HUES6 (cell line): ENCODE measurements around the gene OLFM3.

Experiments
- H3K27ac ChIP-seq: 2 replicates; pipeline ENCODE4 v1.7.0; 2013; ENCODE audit warnings: low read depth, mild to moderate bottlenecking, low read length, inconsistent platforms
- H3K27me3 ChIP-seq: 2 replicates; pipeline ENCODE4 v1.6.1; 2013; ENCODE audit warnings: low read length; ENCODE audit not compliant: control insufficient read depth, insufficient read depth
- H3K36me3 ChIP-seq: 2 replicates; pipeline ENCODE4 v1.6.1; 2013; ENCODE audit warnings: low read length; ENCODE audit not compliant: control insufficient read depth, insufficient read depth
- H3K4me1 ChIP-seq: 2 replicates; pipeline ENCODE4 v1.6.1; 2013; ENCODE audit warnings: low read length; ENCODE audit not compliant: control insufficient read depth, insufficient read depth
- H3K4me3 ChIP-seq: 2 replicates; pipeline ENCODE4 v1.5.1; 2013; ENCODE audit warnings: low read depth, low read length
- H3K9ac ChIP-seq: one replicate; pipeline ENCODE4 v1.6.1; 2013; ENCODE audit warnings: mild to moderate bottlenecking, low read length
- H3K9me3 ChIP-seq: 2 replicates; pipeline ENCODE4 v1.6.1; 2013; ENCODE audit warnings: low read depth, low read length; ENCODE audit not compliant: control insufficient read depth, insufficient read depth

The OLFM3 gene

GRCh38 chr1:101797722-101798121 is 199.0 kb downstream of the OLFM3 start:
- H3K9ac ChIP-seq: no peak overlapping the region
- H3K4me1 ChIP-seq: no peaks in the 10 kb centered on the region
- H3K9me3 ChIP-seq: no peaks in the 10 kb centered on the region
- H3K27me3 ChIP-seq: no peaks in the 10 kb centered on the region
- no peak overlapping the region for H3K4me3 ChIP-seq
- H3K27ac ChIP-seq: no peak overlapping the region
- no peaks in the 10 kb centered on the region for H3K36me3 ChIP-seq

GRCh38 chr1:101781201-101781831 is 215.4 kb downstream of the OLFM3 start:
- no peak overlapping the region for H3K27ac ChIP-seq
- no peaks in the 10 kb centered on the region for H3K27me3 ChIP-seq
- no peak overlapping the region for H3K9ac ChIP-seq
- H3K4me1 ChIP-seq: no peaks in the 10 kb centered on the region
- no peak overlapping the region for H3K4me3 ChIP-seq
- no peaks in the 10 kb centered on the region for H3K9me3 ChIP-seq
- no peaks in the 10 kb centered on the region for H3K36me3 ChIP-seq

- H3K27ac ChIP-seq: no peak overlapping the region
- H3K4me1 ChIP-seq: no peaks in the 10 kb centered on the region
- no peaks in the 10 kb centered on the region for H3K36me3 ChIP-seq
- H3K4me3 ChIP-seq: no peak overlapping the region
- no peak overlapping the region for H3K9ac ChIP-seq
- no peaks in the 10 kb centered on the region for H3K27me3 ChIP-seq
- H3K9me3 ChIP-seq: no peaks in the 10 kb centered on the region
Measured at GRCh38 chr1:101769520-101769919, 227.2 kb downstream of the OLFM3 start.

GRCh38 chr1:101757985-101758384 is 238.7 kb downstream of the OLFM3 start:
- Histone ChIP-seq H3K27ac (no peak overlapping the region), H3K9ac (no peak overlapping the region), H3K4me3 (no peak overlapping the region)

GRCh38 chr1:101756411-101756810 is 240.3 kb downstream of the OLFM3 start:
- H3K27me3 ChIP-seq: no peaks in the 10 kb centered on the region
- no peak overlapping the region for H3K9ac ChIP-seq
- H3K27ac ChIP-seq: no peak overlapping the region
- no peaks in the 10 kb centered on the region for H3K4me1 ChIP-seq
- H3K9me3 ChIP-seq: no peaks in the 10 kb centered on the region
- H3K4me3 ChIP-seq: no peak overlapping the region
- H3K36me3 ChIP-seq: no peaks in the 10 kb centered on the region

More at GRCh38 chr1:101757985-101758384, 238.7 kb downstream of the OLFM3 start:
- H3K36me3 ChIP-seq: no peaks in the 10 kb centered on the region
- no peaks in the 10 kb centered on the region for H3K27me3 ChIP-seq
- H3K9me3 ChIP-seq: no peaks in the 10 kb centered on the region
- no peaks in the 10 kb centered on the region for H3K4me1 ChIP-seq
